Fibroblast of villous mesenchyme (primary cell): ENCODE data around the gene MED19. TPM values are rescaled to one million over a fixed set of nuclear protein-coding genes. Genes with fewer than 3 reads are reported as not detected.
A peak's percentile ranks its signal among the peaks of the same experiment; 100 is the strongest.

Experiments
- DNase-seq: peaks from one replicate; pipeline ENCODE4 v3.0.0-alpha.2; 2010; ENCODE audit warnings: low read depth
- H3K4me3 ChIP-seq: 2 replicates; pipeline ENCODE4 v1.5.1; 2011; ENCODE audit warnings: low read depth, mild to moderate bottlenecking, low read length
- total RNA-seq: library from RNA; depleted of rRNA; stranded (reverse); fragments of >200 nt; gene quantifications from 2 replicates; pipeline ENCODE4 v1.2.3, GENCODE V29; 2012
- TF ChIP-seq, protein P1 (sequence below): IDR thresholded peaks from 2 replicates; pipeline ENCODE4 v1.5.1; 2012; ENCODE audit warnings: low read depth, mild to moderate bottlenecking, low read length; ENCODE audit not compliant: insufficient read depth

Gene MED19
- total RNA-seq, 1 donor: 11.2 TPM

- TF ChIP-seq, protein P1, sequence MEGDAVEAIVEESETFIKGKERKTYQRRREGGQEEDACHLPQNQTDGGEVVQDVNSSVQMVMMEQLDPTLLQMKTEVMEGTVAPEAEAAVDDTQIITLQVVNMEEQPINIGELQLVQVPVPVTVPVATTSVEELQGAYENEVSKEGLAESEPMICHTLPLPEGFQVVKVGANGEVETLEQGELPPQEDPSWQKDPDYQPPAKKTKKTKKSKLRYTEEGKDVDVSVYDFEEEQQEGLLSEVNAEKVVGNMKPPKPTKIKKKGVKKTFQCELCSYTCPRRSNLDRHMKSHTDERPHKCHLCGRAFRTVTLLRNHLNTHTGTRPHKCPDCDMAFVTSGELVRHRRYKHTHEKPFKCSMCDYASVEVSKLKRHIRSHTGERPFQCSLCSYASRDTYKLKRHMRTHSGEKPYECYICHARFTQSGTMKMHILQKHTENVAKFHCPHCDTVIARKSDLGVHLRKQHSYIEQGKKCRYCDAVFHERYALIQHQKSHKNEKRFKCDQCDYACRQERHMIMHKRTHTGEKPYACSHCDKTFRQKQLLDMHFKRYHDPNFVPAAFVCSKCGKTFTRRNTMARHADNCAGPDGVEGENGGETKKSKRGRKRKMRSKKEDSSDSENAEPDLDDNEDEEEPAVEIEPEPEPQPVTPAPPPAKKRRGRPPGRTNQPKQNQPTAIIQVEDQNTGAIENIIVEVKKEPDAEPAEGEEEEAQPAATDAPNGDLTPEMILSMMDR: no peak
- peak; percentile 41 for DNase-seq
- H3K4me3 ChIP-seq: no peak overlapping the region
These were observed 31.5 kb downstream of the MED19 start for GRCh38 chr11:57680552-57680874.

GRCh38 chr11:57679396-57679795 lies 32.6 kb downstream of the MED19 start:
- TF ChIP-seq, protein P1: no peak
- no peak overlapping the region for H3K4me3 ChIP-seq
- DNase-seq: no peak

DNA sequence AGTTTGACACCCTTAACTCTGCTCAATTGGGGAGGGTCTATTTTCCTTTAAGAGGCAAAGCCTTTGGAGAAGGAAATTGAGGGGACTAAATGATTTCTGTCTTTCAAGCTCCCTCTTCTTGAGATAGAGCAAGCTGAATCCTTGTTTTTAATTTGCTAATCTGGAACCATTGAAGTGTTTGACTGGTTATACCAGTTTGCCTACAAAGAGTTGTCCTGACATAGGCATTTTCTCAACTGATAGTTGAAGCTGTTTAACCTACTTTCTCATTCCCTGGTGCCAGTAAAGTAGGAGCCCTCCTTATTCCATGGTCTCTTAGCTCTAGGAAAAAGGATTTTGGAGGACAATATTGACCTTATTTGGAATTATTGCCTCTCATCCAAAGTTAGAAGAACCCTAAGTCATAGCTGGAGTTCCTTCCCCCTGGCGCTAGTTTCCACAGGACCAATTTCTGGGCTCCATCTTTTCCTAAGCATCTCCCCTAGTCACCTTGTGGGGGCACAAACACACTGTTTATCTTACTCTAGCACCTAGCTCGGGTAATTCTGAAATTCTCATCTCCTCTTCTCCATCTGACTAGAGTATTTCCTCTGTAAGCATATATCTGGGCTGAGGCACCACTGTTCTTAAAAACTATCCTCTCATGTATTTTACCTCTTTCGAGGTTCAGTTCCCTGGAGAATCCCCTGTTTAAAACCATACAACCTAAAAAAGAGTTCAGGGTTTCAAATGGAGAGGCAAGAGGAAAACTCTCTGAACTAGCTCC lies 36.7 kb downstream of the MED19 start:
- H3K4me3 ChIP-seq: no peak overlapping the region
- no peak for DNase-seq
- TF ChIP-seq, protein P1: no peak

- DNase-seq: no peak
- TF ChIP-seq, protein P1: no peak
- H3K4me3 ChIP-seq: no peak overlapping the region
These were observed 37.8 kb downstream of the MED19 start for GRCh38 chr11:57674251-57674650.

DNA sequence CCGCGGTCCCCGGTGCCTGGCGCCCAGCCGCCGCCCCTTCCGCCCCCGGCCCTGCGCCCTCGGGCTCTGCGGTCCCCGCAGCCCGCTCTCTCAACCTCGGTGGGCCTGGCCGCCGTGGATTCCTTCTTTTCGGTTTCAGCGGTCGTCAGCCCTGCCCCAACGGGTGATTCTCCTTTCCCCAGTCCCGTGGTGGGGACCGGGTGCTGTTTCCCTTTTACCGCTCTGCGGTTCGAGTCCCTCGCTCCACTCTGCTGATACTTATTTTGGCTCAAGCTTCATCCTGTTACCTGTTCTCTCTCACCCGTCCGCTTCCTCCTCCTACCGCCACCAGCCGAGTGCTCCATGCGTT lies 43.6 kb downstream of the MED19 start:
- no peak for DNase-seq
- TF ChIP-seq, protein P1: no peak
- H3K4me3 ChIP-seq: peak overlapping the region; percentile 98

DNA sequence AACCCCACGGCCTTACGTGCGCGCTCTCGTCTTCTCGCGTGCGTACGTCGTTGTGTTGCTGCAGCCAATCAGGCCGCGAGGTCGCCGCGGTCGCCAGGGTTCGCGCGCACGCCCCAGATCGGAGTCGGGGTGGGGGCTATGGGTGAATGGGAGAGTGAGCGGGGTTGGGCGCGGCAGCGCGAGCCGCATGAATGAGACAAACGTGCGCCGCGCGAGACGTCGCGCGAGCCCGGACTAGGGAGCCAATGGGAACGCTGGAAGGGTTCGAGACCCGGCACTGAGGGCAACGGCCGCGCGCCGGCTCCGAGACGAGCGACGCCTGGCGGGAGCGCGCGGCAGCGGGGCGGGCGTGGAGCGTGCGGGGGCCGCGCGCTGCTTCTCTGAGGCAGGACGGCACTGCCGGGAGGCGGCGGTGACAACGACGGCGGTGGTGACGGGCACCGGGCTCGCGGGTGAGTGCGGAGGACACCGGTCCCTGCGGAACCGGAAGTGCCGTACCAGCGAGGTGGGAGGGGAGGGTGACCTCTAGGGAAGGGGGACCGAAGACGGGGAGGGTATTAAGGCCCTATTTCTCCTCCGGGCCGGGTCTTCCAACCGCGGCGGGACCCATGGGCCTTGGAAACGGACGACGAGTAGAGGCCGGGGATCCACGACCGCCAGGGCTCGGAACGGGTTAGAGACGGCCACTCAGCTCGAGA lies 44.1 kb downstream of the MED19 start, which contains the start of gene ZDHHC5:
Gene ZDHHC5, plus strand, starts transcription at position 379 of the 698 bp plus-strand sequence. CDS start 4,977 bp downstream, outside the sequence.
- H3K4me3 ChIP-seq: peak within 1 kb of the TSS; percentile 98
- TF ChIP-seq, protein P1: peak; percentile 35
- peak; percentile 100 for DNase-seq
